Mesendoderm (in vitro differentiated cells): ENCODE data around the gene JAZF1.

Experiments used
- DNase-seq: peaks from one replicate; pipeline ENCODE4 v3.0.0; 2013
- H2AK5ac ChIP-seq: 2 replicates; pipeline ENCODE4 v1.6.1; 2013; ENCODE audit warnings: low read length, inconsistent platforms
- H2BK120ac ChIP-seq: 2 replicates; pipeline ENCODE4 v1.6.1; 2013; ENCODE audit warnings: low read depth, mild to moderate bottlenecking, low read length, moderate library complexity, mixed read lengths
- H2BK15ac ChIP-seq: replicated peaks from 2 replicates; pipeline ENCODE4 v1.6.1; 2013; ENCODE audit warnings: low read depth, mild to moderate bottlenecking, moderate library complexity
- H2BK5ac ChIP-seq: 2 replicates; pipeline ENCODE4 v1.6.1; 2013; ENCODE audit warnings: low read length, inconsistent platforms
- H3K18ac ChIP-seq: 2 replicates; pipeline ENCODE4 v1.6.1; 2013; ENCODE audit warnings: mild to moderate bottlenecking, low read length, mixed read lengths
- H3K23ac ChIP-seq: one replicate; pipeline ENCODE4 v1.6.1; 2013; ENCODE audit warnings: low read length
- H3K27ac ChIP-seq: 2 replicates; pipeline ENCODE4 v1.5.1; 2013; ENCODE audit warnings: low read depth, mild to moderate bottlenecking, inconsistent platforms, low read length, moderate library complexity
- H3K27me3 ChIP-seq: 2 replicates; pipeline ENCODE4 v1.6.1; 2013; ENCODE audit warnings: low read length, control low read depth, mild to moderate bottlenecking, inconsistent platforms; ENCODE audit not compliant: insufficient read depth, poor library complexity
- H3K36me3 ChIP-seq: 2 replicates; pipeline ENCODE4 v1.6.1; 2013; ENCODE audit warnings: low read length, inconsistent platforms; ENCODE audit not compliant: control insufficient read depth, insufficient read depth
- H3K4ac ChIP-seq: one replicate; pipeline ENCODE4 v1.6.1; 2013; ENCODE audit warnings: low read depth, mild to moderate bottlenecking, low read length, moderate library complexity
- H3K4me1 ChIP-seq: 2 replicates; pipeline ENCODE4 v1.6.1; 2013; ENCODE audit warnings: low read depth, low read length, inconsistent platforms; ENCODE audit not compliant: control insufficient read depth
- H3K4me2 ChIP-seq: 2 replicates; pipeline ENCODE4 v1.6.1; 2013; ENCODE audit warnings: low read length
- H3K4me3 ChIP-seq: 2 replicates; pipeline ENCODE4 v1.5.1; 2013; ENCODE audit warnings: mild to moderate bottlenecking, low read length
- H3K56ac ChIP-seq: one replicate; pipeline ENCODE4 v1.6.1; 2013; ENCODE audit warnings: low read length
- H3K79me1 ChIP-seq: 2 replicates; pipeline ENCODE4 v1.6.1; 2013; ENCODE audit warnings: low read length, inconsistent platforms
- H3K79me2 ChIP-seq: 2 replicates; pipeline ENCODE4 v1.6.1; 2013; ENCODE audit warnings: mild to moderate bottlenecking, low read length; ENCODE audit not compliant: control insufficient read depth, insufficient read depth
- H3K9ac ChIP-seq: 2 replicates; pipeline ENCODE4 v1.6.1; 2013; ENCODE audit warnings: low read length, inconsistent platforms
- H4K5ac ChIP-seq: one replicate; pipeline ENCODE4 v1.6.1; 2013; ENCODE audit warnings: low read length
- H4K8ac ChIP-seq: one replicate; pipeline ENCODE4 v1.6.1; 2013; ENCODE audit warnings: low read depth, mild to moderate bottlenecking, control low read depth, low read length, moderate library complexity
- WGBS: extraction: QIAGEN DNeasy Blood & Tissue Kit; methylation state at CpG from one replicate; pipeline ENCODE4 v1.1.7; 2013; ENCODE audit warnings: low lambda C conversion rate, missing lambda C conversion rate; ENCODE audit not compliant: insufficient coverage; ENCODE audit errors: extremely low coverage; 5-methylcytosine and 5-hydroxymethylcytosine counted together

Gene JAZF1

DNA sequence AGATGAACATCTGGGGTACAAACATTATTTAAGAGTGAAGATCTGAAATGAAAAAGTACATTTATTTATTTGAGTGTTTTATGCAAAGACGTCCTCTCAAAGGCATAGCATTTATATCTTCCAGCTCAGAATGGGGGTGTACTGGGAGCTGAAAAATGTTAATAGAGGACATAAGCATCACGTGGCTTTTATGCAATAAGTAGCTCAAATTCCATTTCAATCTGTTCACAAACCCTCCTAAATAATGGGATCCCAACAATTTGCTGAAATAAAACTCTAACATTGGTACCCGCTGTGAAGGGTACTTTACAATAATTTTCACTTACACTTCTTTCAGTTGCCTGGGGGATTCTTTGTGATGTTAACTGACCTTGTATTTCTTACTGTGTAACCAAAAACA is 268.7 kb downstream of the JAZF1 start:
- Histone ChIP-seq H3K56ac (no peak overlapping the region), H3K79me2 (no peaks in the 10 kb centered on the region), H2BK15ac (no peak overlapping the region), H3K79me1 (no peaks in the 10 kb centered on the region), H3K27ac (no peak overlapping the region), H3K4me2 (no peak overlapping the region), H3K18ac (no peak overlapping the region), H3K27me3 (no peaks in the 10 kb centered on the region), H2BK5ac (no peak overlapping the region), H3K4me3 (no peak overlapping the region), H4K5ac (no peak overlapping the region), H3K4ac (no peak overlapping the region), H3K4me1 (peaks cover 3% of the 10 kb centered on the region), H2BK120ac (no peak overlapping the region), H3K9ac (no peak overlapping the region), H4K8ac (no peak overlapping the region), H3K36me3 (no peaks in the 10 kb centered on the region), H2AK5ac (no peak overlapping the region), H3K23ac (no peak overlapping the region)
- DNase-seq: no peak
- WGBS: no CpG with 5 or more reads among the region's 3 CpGs

DNA sequence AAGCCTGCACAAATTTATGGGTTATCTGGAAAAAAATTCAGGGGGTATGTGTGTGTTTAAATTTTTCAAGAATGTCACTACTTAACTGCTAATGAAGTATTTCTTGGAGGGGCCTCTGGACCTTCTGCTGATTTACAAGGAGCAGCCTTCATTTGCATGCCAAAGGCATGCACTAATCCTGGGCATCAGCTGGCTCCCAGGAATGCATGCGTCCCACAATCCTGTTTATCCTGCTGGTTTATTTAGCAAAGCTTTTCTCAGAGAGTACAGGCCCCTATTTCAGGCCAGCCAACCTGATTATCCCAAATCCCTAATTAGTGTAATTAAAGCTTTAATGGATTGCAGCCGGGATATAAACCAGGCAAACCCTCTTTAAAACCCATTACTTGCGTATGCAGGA is 270.3 kb downstream of the JAZF1 start:
- no peak overlapping the region for H3K4ac ChIP-seq
- no peak overlapping the region for H2BK5ac ChIP-seq
- H3K79me2 ChIP-seq: no peaks in the 10 kb centered on the region
- H2BK120ac ChIP-seq: no peak overlapping the region
- no peak overlapping the region for H3K4me3 ChIP-seq
- no peaks in the 10 kb centered on the region for H3K79me1 ChIP-seq
- peak; percentile 89 for DNase-seq
- H3K27ac ChIP-seq: peak overlapping the region; percentile 46
- no peak overlapping the region for H2AK5ac ChIP-seq
- H3K36me3 ChIP-seq: no peaks in the 10 kb centered on the region
- H3K4me2 ChIP-seq: no peak overlapping the region
- peaks cover 3% of the 10 kb centered on the region for H3K4me1 ChIP-seq
- no peak overlapping the region for H4K5ac ChIP-seq
- H3K27me3 ChIP-seq: no peaks in the 10 kb centered on the region
- no CpG with 5 or more reads among the region's 3 CpGs for WGBS
- H3K56ac ChIP-seq: no peak overlapping the region
- H3K23ac ChIP-seq: no peak overlapping the region
- H3K18ac ChIP-seq: peak overlapping the region; percentile 14
- no peak overlapping the region for H4K8ac ChIP-seq
- H2BK15ac ChIP-seq: no peak overlapping the region
- H3K9ac ChIP-seq: no peak overlapping the region

DNA sequence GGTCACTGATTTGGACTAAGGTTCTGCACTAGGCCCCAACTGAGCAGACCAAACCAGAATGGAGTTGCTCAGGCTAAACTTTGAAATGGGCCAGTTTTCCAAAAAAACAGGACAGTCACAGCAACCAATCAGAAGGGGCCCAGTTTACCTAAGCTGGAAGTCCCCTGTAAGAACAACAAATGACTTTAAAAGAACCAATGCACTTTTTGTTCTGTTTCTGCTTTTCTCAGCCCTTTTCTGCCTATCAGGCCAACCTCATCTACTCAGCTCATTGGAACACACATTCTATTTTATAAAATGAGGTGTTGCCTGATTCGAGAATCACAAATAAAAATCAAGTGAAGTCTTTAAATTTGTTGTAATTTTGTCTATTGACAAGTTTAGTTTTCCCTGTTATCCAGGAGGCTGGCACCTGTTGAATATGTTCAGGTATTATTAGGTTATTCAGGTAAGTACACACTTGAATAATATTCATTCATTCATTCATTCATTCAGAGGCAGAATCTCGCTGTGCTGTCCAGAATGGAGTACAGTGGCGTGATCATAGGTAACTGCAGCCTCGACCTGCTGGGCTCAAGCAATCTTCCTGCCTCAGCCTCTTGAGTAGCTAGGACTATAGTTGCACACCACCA is 271.9 kb downstream of the JAZF1 start:
- Histone ChIP-seq H3K4me2 (no peak overlapping the region), H3K9ac (no peak overlapping the region), H3K18ac (no peak overlapping the region), H3K27me3 (no peaks in the 10 kb centered on the region), H3K56ac (no peak overlapping the region), H3K4me1 (peaks cover 3% of the 10 kb centered on the region), H3K23ac (no peak overlapping the region), H2BK120ac (no peak overlapping the region), H3K4me3 (no peak overlapping the region), H4K5ac (no peak overlapping the region), H3K36me3 (no peaks in the 10 kb centered on the region), H4K8ac (no peak overlapping the region), H2AK5ac (no peak overlapping the region), H2BK15ac (no peak overlapping the region), H3K4ac (no peak overlapping the region), H3K79me2 (no peaks in the 10 kb centered on the region), H3K27ac (no peak overlapping the region), H3K79me1 (no peaks in the 10 kb centered on the region), H2BK5ac (no peak overlapping the region)
- DNase-seq: no peak
- WGBS: no CpG with 5 or more reads among the region's 4 CpGs

DNA sequence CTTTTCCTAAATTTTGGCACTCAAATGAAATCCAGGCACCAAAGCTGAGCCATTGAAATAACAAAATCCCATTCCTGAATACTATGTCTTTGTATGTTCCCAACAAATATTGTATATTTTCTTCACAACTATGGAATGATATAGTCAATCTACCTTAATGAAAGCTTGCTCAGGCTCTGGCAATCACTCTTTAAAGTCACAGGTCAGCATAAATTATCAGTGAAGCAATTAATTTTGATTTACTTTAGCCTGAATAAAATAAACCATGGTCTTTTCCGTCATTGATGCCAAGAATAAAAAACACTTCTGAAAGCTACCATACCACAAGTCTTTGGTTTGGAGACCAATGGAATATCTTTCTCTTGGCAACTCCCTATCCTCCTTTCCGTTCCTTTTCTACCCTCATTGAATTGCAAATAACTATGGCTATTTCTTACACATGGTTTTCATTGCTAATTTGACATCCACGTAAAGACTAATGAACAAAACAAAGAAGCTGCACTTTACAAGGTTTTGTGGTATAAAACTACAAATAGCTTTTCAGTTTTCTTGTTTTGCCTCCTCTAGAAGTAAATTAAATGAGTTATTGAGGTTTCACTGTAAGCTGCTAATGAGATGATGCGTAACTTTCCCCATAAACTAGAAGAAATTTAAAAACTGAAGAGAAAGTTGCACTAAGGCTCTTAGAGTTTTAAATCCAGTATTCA is 274.1 kb downstream of the JAZF1 start:
- no peaks in the 10 kb centered on the region for H3K79me1 ChIP-seq
- no peak overlapping the region for H2AK5ac ChIP-seq
- WGBS: no CpG with 5 or more reads among the region's 4 CpGs
- no peak for DNase-seq
- no peaks in the 10 kb centered on the region for H3K27me3 ChIP-seq
- no peak overlapping the region for H3K4ac ChIP-seq
- H3K27ac ChIP-seq: no peak overlapping the region
- no peak overlapping the region for H2BK15ac ChIP-seq
- H3K79me2 ChIP-seq: no peaks in the 10 kb centered on the region
- no peak overlapping the region for H4K8ac ChIP-seq
- H3K4me3 ChIP-seq: no peak overlapping the region
- H2BK120ac ChIP-seq: no peak overlapping the region
- H3K36me3 ChIP-seq: no peaks in the 10 kb centered on the region
- H3K4me1 ChIP-seq: peaks cover 3% of the 10 kb centered on the region
- no peak overlapping the region for H2BK5ac ChIP-seq
- H3K23ac ChIP-seq: no peak overlapping the region
- H3K56ac ChIP-seq: no peak overlapping the region
- no peak overlapping the region for H3K9ac ChIP-seq
- no peak overlapping the region for H3K18ac ChIP-seq
- H3K4me2 ChIP-seq: no peak overlapping the region
- no peak overlapping the region for H4K5ac ChIP-seq

DNA sequence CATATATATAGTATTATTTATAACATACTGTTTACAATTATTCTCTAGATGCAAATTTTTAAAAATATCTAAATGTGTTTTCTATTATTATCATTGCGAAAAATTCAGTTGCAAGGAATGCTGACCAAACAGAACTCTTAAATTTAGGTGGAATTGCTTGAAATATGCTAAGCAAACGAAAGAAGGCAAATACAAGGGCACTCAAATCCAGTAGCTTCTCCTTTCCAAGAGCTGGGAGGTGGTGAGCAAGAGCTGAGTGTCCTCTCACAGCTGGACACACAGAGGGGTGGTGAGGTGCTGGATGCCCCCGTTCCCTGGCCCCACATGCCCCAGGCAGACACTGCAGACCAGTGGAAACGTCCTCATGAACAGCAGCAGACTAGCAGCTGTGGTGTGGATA is 274.6 kb downstream of the JAZF1 start:
- no peaks in the 10 kb centered on the region for H3K79me1 ChIP-seq
- H4K8ac ChIP-seq: no peak overlapping the region
- H3K23ac ChIP-seq: no peak overlapping the region
- H3K4me1 ChIP-seq: peaks cover 3% of the 10 kb centered on the region
- no peak overlapping the region for H3K27ac ChIP-seq
- H2AK5ac ChIP-seq: no peak overlapping the region
- no peak overlapping the region for H2BK120ac ChIP-seq
- no peak overlapping the region for H3K9ac ChIP-seq
- no peak overlapping the region for H3K56ac ChIP-seq
- no peak overlapping the region for H3K4ac ChIP-seq
- H2BK15ac ChIP-seq: no peak overlapping the region
- no peak overlapping the region for H3K4me2 ChIP-seq
- H2BK5ac ChIP-seq: no peak overlapping the region
- no peak overlapping the region for H3K18ac ChIP-seq
- H3K4me3 ChIP-seq: no peak overlapping the region
- no CpG with 5 or more reads among the region's 4 CpGs for WGBS
- no peaks in the 10 kb centered on the region for H3K27me3 ChIP-seq
- H4K5ac ChIP-seq: no peak overlapping the region
- H3K36me3 ChIP-seq: no peaks in the 10 kb centered on the region
- H3K79me2 ChIP-seq: no peaks in the 10 kb centered on the region
- no peak for DNase-seq
